A673 (cell line): ENCODE data around the gene CERS5. TPM values are rescaled to one million over a fixed set of nuclear protein-coding genes. Genes with fewer than 3 reads are reported as not detected.

Experiments
- BruUV-seq: library from RNA; stranded (reverse); fragments of 400-500 nt; replicated peaks from 2 replicates; lab custom pipeline; 2021; lab: Mats Ljungman, UMichigan
- CTCF ChIA-PET: fragments of 300-600 bp; sonication (Branson Sonifier 250); formaldehyde crosslinking; loops from one replicate; lab custom pipeline; 2022; ENCODE audit warnings: antibody characterized with exemption; lab: Charles Lee
- POLR2A ChIA-PET: fragments of 300-600 bp; sonication (Branson Sonifier 250); formaldehyde crosslinking; loops from one replicate; lab custom pipeline; 2022; ENCODE audit warnings: antibody characterized with exemption; ENCODE audit not compliant: low non-redundant PET; lab: Charles Lee
- DNase-seq: peaks from one replicate; pipeline ENCODE4 v3.0.0-alpha.2; 2015; ENCODE audit warnings: low spot score
- H3K27ac ChIP-seq: fragments of 200-600 bp; sonication (generic); 2 replicates; pipeline ENCODE4 v1.5.1; 2016; ENCODE audit warnings: mixed run types, low read depth, mild to moderate bottlenecking, mixed read lengths, antibody characterized with exemption, low read length; ENCODE audit not compliant: poor library complexity, severe bottlenecking
- H3K27me3 ChIP-seq: fragments of 200-600 bp; sonication (generic); replicated peaks from 2 replicates; pipeline ENCODE4 v1.6.1; 2017; ENCODE audit warnings: mixed run types, low read depth, mild to moderate bottlenecking, mixed read lengths, antibody characterized with exemption, low read length; ENCODE audit not compliant: insufficient read depth, poor library complexity
- H3K36me3 ChIP-seq: fragments of 200-600 bp; sonication (generic); 2 replicates; pipeline ENCODE4 v1.6.1; 2016; ENCODE audit warnings: mixed run types, mild to moderate bottlenecking, mixed read lengths, antibody characterized with exemption, low read length; ENCODE audit not compliant: insufficient read depth, poor library complexity, severe bottlenecking
- H3K4me1 ChIP-seq: fragments of 200-600 bp; sonication (generic); 2 replicates; pipeline ENCODE4 v1.6.1; 2017; ENCODE audit warnings: mixed run types, mild to moderate bottlenecking, mixed read lengths, antibody characterized with exemption, low read length; ENCODE audit not compliant: insufficient read depth, poor library complexity, severe bottlenecking
- H3K4me3 ChIP-seq: fragments of 200-600 bp; sonication (generic); 2 replicates; pipeline ENCODE4 v1.5.1; 2016; ENCODE audit warnings: low read depth, mixed run types, mild to moderate bottlenecking, mixed read lengths, low read length; ENCODE audit not compliant: poor library complexity, severe bottlenecking
- H3K9me3 ChIP-seq: fragments of 200-600 bp; sonication (generic); 2 replicates; pipeline ENCODE4 v1.6.1; 2016; ENCODE audit warnings: mixed run types, low read depth, mild to moderate bottlenecking, mixed read lengths, antibody characterized with exemption, low read length; ENCODE audit not compliant: poor library complexity, severe bottlenecking
- EZH2 ChIP-seq: fragments of 200-600 bp; sonication (generic); IDR thresholded peaks from 2 replicates; pipeline ENCODE4 v1.6.1; 2017; ENCODE audit warnings: borderline replicate concordance, low read depth, mild to moderate bottlenecking, mixed read lengths, antibody characterized with exemption, low read length; ENCODE audit not compliant: poor library complexity, severe bottlenecking
- intact Hi-C: fragments of 100-400 bp; cut with micrococcal nuclease; formaldehyde crosslinking; loops from one replicate; pipeline ENCODE4 v1.10.0; 2022; ENCODE audit not compliant: unreplicated experiment
- total RNA-seq: library from RNA; stranded (reverse); gene quantifications from 2 replicates; pipeline ENCODE4 v1.2.3, GENCODE V29; 2021
- TF ChIP-seq, protein P1 (sequence below): fragments of 300-800, 200-600 bp; sonication (generic); conservative IDR thresholded peaks from 2 replicates; pipeline ENCODE4 v1.5.1; 2017; ENCODE audit warnings: low read depth, mild to moderate bottlenecking, antibody characterized with exemption, low read length, moderate library complexity, mixed read lengths

CERS5 gene
- total RNA-seq, 1 experiment from 2014 or later: 57.0 TPM

DNA sequence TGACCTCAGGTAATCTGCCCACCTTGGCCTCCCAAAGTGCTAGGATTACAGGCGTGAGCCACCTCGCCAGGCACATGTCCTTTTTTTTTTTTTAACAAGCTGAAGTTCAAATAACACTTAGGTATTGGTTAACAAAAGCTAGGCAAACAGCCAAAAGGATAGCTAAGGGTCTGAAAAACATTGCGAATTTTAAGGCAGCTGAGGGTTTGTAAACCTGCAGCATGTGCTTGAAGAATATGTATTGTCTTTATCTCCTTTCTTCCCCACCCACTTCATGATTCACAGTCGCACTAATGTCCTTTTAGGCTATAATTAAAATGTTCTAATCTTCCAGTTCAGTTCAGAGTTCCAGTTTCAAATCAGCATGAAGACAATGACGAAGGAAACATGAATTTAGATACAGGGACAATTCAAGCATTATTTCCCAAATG lies 30.1 kb upstream of the CERS5 start:
- no peak overlapping the region for H3K4me3 ChIP-seq
- CTCF ChIA-PET: interaction anchor here (0.6 kb wide), 1 partner anchor 15 kb away, joined by 5 read pairs; no protein-coding TSS in a partner anchor
- no peak overlapping the region for H3K27ac ChIP-seq
- TF ChIP-seq, protein P1, sequence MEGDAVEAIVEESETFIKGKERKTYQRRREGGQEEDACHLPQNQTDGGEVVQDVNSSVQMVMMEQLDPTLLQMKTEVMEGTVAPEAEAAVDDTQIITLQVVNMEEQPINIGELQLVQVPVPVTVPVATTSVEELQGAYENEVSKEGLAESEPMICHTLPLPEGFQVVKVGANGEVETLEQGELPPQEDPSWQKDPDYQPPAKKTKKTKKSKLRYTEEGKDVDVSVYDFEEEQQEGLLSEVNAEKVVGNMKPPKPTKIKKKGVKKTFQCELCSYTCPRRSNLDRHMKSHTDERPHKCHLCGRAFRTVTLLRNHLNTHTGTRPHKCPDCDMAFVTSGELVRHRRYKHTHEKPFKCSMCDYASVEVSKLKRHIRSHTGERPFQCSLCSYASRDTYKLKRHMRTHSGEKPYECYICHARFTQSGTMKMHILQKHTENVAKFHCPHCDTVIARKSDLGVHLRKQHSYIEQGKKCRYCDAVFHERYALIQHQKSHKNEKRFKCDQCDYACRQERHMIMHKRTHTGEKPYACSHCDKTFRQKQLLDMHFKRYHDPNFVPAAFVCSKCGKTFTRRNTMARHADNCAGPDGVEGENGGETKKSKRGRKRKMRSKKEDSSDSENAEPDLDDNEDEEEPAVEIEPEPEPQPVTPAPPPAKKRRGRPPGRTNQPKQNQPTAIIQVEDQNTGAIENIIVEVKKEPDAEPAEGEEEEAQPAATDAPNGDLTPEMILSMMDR: no peak
- no peak for TF ChIP-seq EZH2
- no TSS peak for BruUV-seq
- DNase-seq: no peak
- intact Hi-C loops: no loop called here
- no peaks in the 10 kb centered on the region for H3K27me3 ChIP-seq
- peaks cover 19% of the 10 kb centered on the region for H3K4me1 ChIP-seq
- H3K36me3 ChIP-seq: peaks cover 43% of the 10 kb centered on the region
- H3K9me3 ChIP-seq: no peaks in the 10 kb centered on the region
- POLR2A ChIA-PET: interaction anchor here (0.6 to 0.7 kb wide), 2 partner anchors 530 to 535 kb away, joined by 3 to 4 read pairs; no protein-coding TSS in a partner anchor

DNA sequence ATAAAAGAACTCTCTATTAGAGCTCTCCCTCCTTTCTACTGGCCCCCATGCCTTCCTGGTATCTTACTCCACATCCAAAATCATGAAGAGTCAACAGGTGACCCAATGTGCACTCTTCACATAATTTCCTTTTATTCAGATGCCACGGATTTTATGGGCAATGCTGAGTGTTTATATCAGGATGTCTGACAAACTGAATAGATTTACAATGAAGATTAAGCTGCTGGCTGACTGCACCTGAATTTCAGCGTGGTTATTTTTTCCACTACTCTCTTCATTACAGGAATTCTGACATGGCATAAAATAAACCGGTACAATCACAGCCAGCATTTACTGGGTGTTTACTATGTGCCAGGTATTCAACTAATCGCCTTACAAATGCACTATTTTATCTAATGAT lies 29.4 kb upstream of the CERS5 start:
- no peak for DNase-seq
- BruUV-seq: no TSS peak
- Histone ChIP-seq H3K4me1 (peaks cover 19% of the 10 kb centered on the region), H3K27me3 (no peaks in the 10 kb centered on the region), H3K27ac (peak overlapping the region; percentile 52), H3K36me3 (peaks cover 46% of the 10 kb centered on the region), H3K9me3 (no peaks in the 10 kb centered on the region), H3K4me3 (no peak overlapping the region)
- intact Hi-C loops: no loop called here
- TF ChIP-seq, protein P1: no peak
- TF ChIP-seq EZH2: no peak
- CTCF ChIA-PET: no interaction called here
- POLR2A ChIA-PET: interaction anchor here (0.7 kb wide), 1 partner anchor 17 kb away, joined by 12 read pairs; no protein-coding TSS in a partner anchor

DNA sequence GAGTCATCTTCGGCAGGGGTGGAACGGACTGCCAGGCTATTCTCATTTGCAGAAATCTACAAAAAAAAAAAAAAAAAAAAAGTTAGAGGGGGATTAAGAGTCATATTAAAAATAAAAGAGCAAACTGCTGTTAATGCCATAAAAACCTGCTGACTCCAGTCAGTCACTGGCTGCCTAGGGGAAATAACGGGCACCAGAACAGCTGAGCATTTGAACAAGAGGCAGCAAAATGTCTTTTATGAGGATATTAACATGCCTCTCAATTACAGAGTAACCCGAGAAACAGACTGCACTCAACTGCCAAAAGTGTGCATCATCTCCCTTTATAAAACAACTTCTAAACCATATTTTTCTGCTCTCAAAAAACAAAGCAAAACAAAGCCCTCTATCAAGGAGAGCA lies 28.7 kb upstream of the CERS5 start:
- intact Hi-C loops: no loop called here
- Histone ChIP-seq H3K4me1 (peaks cover 19% of the 10 kb centered on the region), H3K27ac (peak overlapping the region; percentile 52), H3K9me3 (no peaks in the 10 kb centered on the region), H3K4me3 (no peak overlapping the region), H3K27me3 (no peaks in the 10 kb centered on the region), H3K36me3 (peaks cover 45% of the 10 kb centered on the region)
- DNase-seq: peak; percentile 82
- no TSS peak for BruUV-seq
- ChIA-PET CTCF (no interaction called here), POLR2A (interaction anchor here (0.7 kb wide), 1 partner anchor 27 kb away, joined by 5 read pairs; no protein-coding TSS in a partner anchor)
- TF ChIP-seq, protein P1: no peak
- TF ChIP-seq EZH2: no peak
